ENCODE results near the gene MARVELD2. TPM values are rescaled to one million over a fixed set of nuclear protein-coding genes. Genes with fewer than 3 reads are reported as not detected.

Gene MARVELD2
- total and polyA plus RNA-seq, 2 donors from 2014 or later: 8.5 to 41.2 TPM

GRCh38 chr5:69492391-69492922, 77.5 kb downstream of the MARVELD2 start, which contains the start of gene OCLN:
OCLN (plus strand) TSS chr5:69492790; CDS start chr5:69504245, 11,455 bp downstream.
- Histone ChIP-seq H3K4me1 (ENCODE audit: control insufficient read depth in 2 of 3, insufficient read depth in 2 of 3, low read depth in 1 of 3, low read length in 3 of 3) (peaks cover 0 to 6% (median 6%) of the 10 kb centered on the region in 3 donors), H3K27ac (ENCODE audit: low read depth in 2 of 2, low read length in 2 of 2) (peak within 1 kb of the TSS; percentile 92 to 96), H3K27me3 (ENCODE audit: control insufficient read depth, insufficient read depth, low read length) (peaks cover 3% of the 10 kb centered on the region), H3K9ac (ENCODE audit: low read length in 3 of 3) (peak within 1 kb of the TSS; percentile 34 to 87 (median 71)), H3K36me3 (ENCODE audit: control insufficient read depth in 2 of 3, insufficient read depth in 3 of 3, low read length in 3 of 3) (no peaks in the 10 kb centered on the region), H3K4me3 (ENCODE audit: low read length in 3 of 3) (peak within 1 kb of the TSS; percentile 62 to 76 (median 75)), H3K9me3 (ENCODE audit: control insufficient read depth in 2 of 3, insufficient read depth in 1 of 3, low read length in 3 of 3) (no peaks in the 10 kb centered on the region)
- peak; percentile 89 to 94 (median 91) for DNase-seq
- intact Hi-C loops (cut with DNase I): no loop called here
- peak; percentile 1 for TF ChIP-seq CTCF (IDR thresholded peaks at IDR 0.05; ENCODE audit: borderline replicate concordance, extremely low read depth, insufficient read depth)
- no peak for FAIRE-seq

GRCh38 chr5:69492923-69493395, 78.0 kb downstream of the MARVELD2 start:
- peak overlapping the region; percentile 27 to 87 (median 71) for H3K9ac ChIP-seq (ENCODE audit: low read length in 3 of 3)
- H3K36me3 ChIP-seq (ENCODE audit: control insufficient read depth in 2 of 3, insufficient read depth in 3 of 3, low read length in 3 of 3): no peaks in the 10 kb centered on the region
- intact Hi-C loops (cut with DNase I): no loop called here
- peaks cover 0 to 6% (median 6%) of the 10 kb centered on the region in 3 donors for H3K4me1 ChIP-seq (ENCODE audit: control insufficient read depth in 2 of 3, insufficient read depth in 2 of 3, low read depth in 1 of 3, low read length in 3 of 3)
- no peaks in the 10 kb centered on the region for H3K9me3 ChIP-seq (ENCODE audit: control insufficient read depth in 2 of 3, insufficient read depth in 1 of 3, low read length in 3 of 3)
- TF ChIP-seq CTCF (IDR thresholded peaks at IDR 0.05; ENCODE audit: borderline replicate concordance, extremely low read depth, insufficient read depth): no peak
- DNase-seq (peak; percentile 65 to 81 (median 67)), FAIRE-seq (no peak)
- peak overlapping the region; percentile 57 to 76 (median 75) for H3K4me3 ChIP-seq (ENCODE audit: low read length in 3 of 3)
- peaks cover 3% of the 10 kb centered on the region for H3K27me3 ChIP-seq (ENCODE audit: control insufficient read depth, insufficient read depth, low read length)
- peak overlapping the region; percentile 92 to 96 for H3K27ac ChIP-seq (ENCODE audit: low read depth in 2 of 2, low read length in 2 of 2)

GRCh38 chr5:69493396-69494133, 78.6 kb downstream of the MARVELD2 start:
- Histone ChIP-seq H3K9ac (ENCODE audit: low read length in 3 of 3) (peak overlapping the region; percentile 49 to 87 (median 71)), H3K27ac (ENCODE audit: low read depth in 2 of 2, low read length in 2 of 2) (peak overlapping the region; percentile 92 to 96), H3K36me3 (ENCODE audit: control insufficient read depth in 2 of 3, insufficient read depth in 3 of 3, low read length in 3 of 3) (no peaks in the 10 kb centered on the region), H3K4me1 (ENCODE audit: control insufficient read depth in 2 of 3, insufficient read depth in 2 of 3, low read depth in 1 of 3, low read length in 3 of 3) (peaks cover 0 to 6% (median 6%) of the 10 kb centered on the region in 3 donors), H3K9me3 (ENCODE audit: control insufficient read depth in 2 of 3, insufficient read depth in 1 of 3, low read length in 3 of 3) (no peaks in the 10 kb centered on the region), H3K4me3 (ENCODE audit: low read length in 3 of 3) (peak overlapping the region; percentile 62 to 76 (median 75)), H3K27me3 (ENCODE audit: control insufficient read depth, insufficient read depth, low read length) (peaks cover 3% of the 10 kb centered on the region)
- TF ChIP-seq CTCF (IDR thresholded peaks at IDR 0.05; ENCODE audit: borderline replicate concordance, extremely low read depth, insufficient read depth): no peak
- peak in 4 of 5 donors; percentile 68 to 85 (median 77) for DNase-seq
- intact Hi-C loops (cut with DNase I): no loop called here
- FAIRE-seq: no peak

Other genes starting within 250 kb of the MARVELD2 start
- 5.9 TPM for gene CCNB1, start 248.0 kb upstream of the MARVELD2 start, total RNA-seq
- 5.1 TPM for gene CCNB1, start 248.0 kb upstream of the MARVELD2 start, polyA plus RNA-seq (ENCODE audit: insufficient read depth, low read depth, low replicate concordance)
- gene CENPH, start 225.5 kb upstream of the MARVELD2 start, total RNA-seq: 3.1 TPM
- gene CENPH, start 225.5 kb upstream of the MARVELD2 start, polyA plus RNA-seq (ENCODE audit: insufficient read depth, low read depth, low replicate concordance): 1.5 TPM
- 22.7 TPM for gene CDK7, start 180.2 kb upstream of the MARVELD2 start, total RNA-seq
- 29.4 TPM for gene CDK7, start 180.2 kb upstream of the MARVELD2 start, polyA plus RNA-seq (ENCODE audit: insufficient read depth, low read depth, low replicate concordance)
- 10.6 TPM for gene CCDC125, start 82.3 kb upstream of the MARVELD2 start, total RNA-seq
- gene CCDC125, start 82.3 kb upstream of the MARVELD2 start, polyA plus RNA-seq (ENCODE audit: insufficient read depth, low read depth, low replicate concordance): 4.5 TPM
- 31.1 TPM for gene AK6, start 45.6 kb upstream of the MARVELD2 start, total RNA-seq
- 73.7 TPM for gene AK6, start 45.6 kb upstream of the MARVELD2 start, polyA plus RNA-seq (ENCODE audit: insufficient read depth, low read depth, low replicate concordance)
- 42.4 TPM for gene TAF9, start 45.6 kb upstream of the MARVELD2 start, total RNA-seq
- gene TAF9, start 45.6 kb upstream of the MARVELD2 start, polyA plus RNA-seq (ENCODE audit: insufficient read depth, low read depth, low replicate concordance): 46.4 TPM
- gene RAD17, start 45.3 kb upstream of the MARVELD2 start, total RNA-seq: 26.6 TPM
- gene RAD17, start 45.3 kb upstream of the MARVELD2 start, polyA plus RNA-seq (ENCODE audit: insufficient read depth, low read depth, low replicate concordance): 19.7 TPM
- gene OCLN, start 77.7 kb downstream of the MARVELD2 start, total RNA-seq: 127 TPM
- 13.5 TPM for gene OCLN, start 77.7 kb downstream of the MARVELD2 start, polyA plus RNA-seq (ENCODE audit: insufficient read depth, low read depth, low replicate concordance)
- 36.6 TPM for gene GTF2H2C, start 145.1 kb downstream of the MARVELD2 start, total RNA-seq
- 21.5 TPM for gene GTF2H2C, start 145.1 kb downstream of the MARVELD2 start, polyA plus RNA-seq (ENCODE audit: insufficient read depth, low read depth, low replicate concordance)

All from kidney (tissue), 14 donors.